GM12801 (cell line): ENCODE data around the gene LYPD4.

ENCODE experiments used
- TF ChIP-seq, protein P1 (sequence below): IDR thresholded peaks from one replicate; pipeline ENCODE4 v1.5.1; 2011; ENCODE audit warnings: control low read depth; ENCODE audit not compliant: insufficient read length; ENCODE audit errors: extremely low read depth

The LYPD4 gene

GRCh38 chr19:41886761-41887710, 42.6 kb upstream of the LYPD4 start:
- TF ChIP-seq, protein P1, sequence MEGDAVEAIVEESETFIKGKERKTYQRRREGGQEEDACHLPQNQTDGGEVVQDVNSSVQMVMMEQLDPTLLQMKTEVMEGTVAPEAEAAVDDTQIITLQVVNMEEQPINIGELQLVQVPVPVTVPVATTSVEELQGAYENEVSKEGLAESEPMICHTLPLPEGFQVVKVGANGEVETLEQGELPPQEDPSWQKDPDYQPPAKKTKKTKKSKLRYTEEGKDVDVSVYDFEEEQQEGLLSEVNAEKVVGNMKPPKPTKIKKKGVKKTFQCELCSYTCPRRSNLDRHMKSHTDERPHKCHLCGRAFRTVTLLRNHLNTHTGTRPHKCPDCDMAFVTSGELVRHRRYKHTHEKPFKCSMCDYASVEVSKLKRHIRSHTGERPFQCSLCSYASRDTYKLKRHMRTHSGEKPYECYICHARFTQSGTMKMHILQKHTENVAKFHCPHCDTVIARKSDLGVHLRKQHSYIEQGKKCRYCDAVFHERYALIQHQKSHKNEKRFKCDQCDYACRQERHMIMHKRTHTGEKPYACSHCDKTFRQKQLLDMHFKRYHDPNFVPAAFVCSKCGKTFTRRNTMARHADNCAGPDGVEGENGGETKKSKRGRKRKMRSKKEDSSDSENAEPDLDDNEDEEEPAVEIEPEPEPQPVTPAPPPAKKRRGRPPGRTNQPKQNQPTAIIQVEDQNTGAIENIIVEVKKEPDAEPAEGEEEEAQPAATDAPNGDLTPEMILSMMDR = no peak

- TF ChIP-seq, protein P1 = no peak
Measured at GRCh38 chr19:41883821-41884733, 39.6 kb upstream of the LYPD4 start.

DNA sequence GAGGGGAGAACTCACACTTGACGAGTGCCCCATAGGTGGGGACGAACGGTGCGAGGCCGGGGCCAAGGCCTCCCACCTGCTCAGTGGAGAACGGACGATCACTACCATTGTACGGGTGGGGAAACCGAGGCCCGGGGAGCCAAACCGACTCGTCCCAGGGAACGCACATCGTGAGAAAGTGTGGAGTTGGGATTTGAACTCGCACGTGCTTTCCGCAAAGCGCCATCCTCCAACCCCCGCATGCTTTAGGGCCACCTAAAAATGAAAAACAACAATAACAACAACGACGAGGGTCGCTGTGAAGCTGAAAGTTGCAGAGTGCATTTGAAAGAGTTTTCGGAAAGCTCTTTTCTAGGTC, 39.0 kb upstream of the LYPD4 start:
- TF ChIP-seq, protein P1 = no peak

DNA sequence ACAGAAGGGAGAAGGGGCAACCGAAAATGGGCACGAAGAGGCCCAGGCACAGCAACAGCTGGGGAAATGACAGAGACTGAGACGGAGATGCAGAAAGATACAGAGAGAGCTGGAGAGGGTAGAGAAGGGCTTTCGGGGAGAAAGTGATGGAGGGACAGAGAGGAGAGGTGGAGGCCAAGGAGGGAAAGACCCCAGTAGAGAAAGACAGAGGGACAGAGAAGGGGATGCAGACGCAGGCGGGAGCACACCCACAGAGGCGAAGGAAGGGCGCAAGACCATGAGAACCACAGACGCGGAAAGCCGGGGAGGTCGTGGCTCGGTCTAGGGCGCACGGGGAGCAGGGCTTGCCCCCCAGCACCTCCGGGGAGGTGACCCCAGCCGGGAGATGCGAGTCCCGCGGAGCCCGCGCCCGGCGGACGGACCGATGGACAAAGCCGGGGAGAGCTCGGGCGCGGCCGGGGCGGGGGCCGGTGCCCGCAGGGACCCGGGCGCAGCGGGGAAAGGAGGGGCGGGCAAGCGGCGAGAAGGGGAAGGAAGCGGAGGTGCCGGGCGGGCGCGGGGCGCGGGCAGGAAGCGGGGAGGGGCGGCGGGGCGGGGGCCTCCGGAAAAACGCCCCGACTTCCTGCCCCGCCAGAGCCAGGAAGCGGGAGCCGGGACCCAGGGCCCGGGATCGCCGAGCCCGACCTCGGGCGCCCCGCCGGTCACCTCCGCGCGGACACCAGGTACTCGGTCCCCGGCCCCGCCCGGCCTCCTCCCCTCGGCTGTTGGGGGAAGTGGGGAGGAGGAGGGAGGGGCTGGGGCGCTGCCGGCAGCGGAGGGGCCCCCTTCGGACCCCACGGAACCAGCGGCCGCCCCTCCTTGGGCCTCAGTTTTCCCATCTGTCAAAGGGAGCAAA, 38.3 kb upstream of the LYPD4 start, which contains the start of gene ARHGEF1:
Gene ARHGEF1, plus strand, starts transcription at position 617 of the 895 bp plus-strand sequence. CDS start 4,899 bp downstream, outside the sequence.
- TF ChIP-seq, protein P1 = no peak

- TF ChIP-seq, protein P1 = no peak
Measured at GRCh38 chr19:41880329-41880708, 35.8 kb upstream of the LYPD4 start.

- TF ChIP-seq, protein P1 = no peak
Measured at GRCh38 chr19:41879670-41880328, 35.3 kb upstream of the LYPD4 start.
